Skeletal muscle satellite cell (primary cell): ENCODE results near the gene CCDC9.
"Not testable (repeated sequence)": the region's sequence is repeated elsewhere in the genome, so short reads cannot be mapped to it uniquely, and the experiment has no call there.

Experiments used
- H3K27me3 ChIP-seq: 2 replicates; pipeline ENCODE4 v1.7.0; 2013; ENCODE audit warnings: low read length; ENCODE audit not compliant: control insufficient read depth, insufficient read depth
- H3K36me3 ChIP-seq: 2 replicates; pipeline ENCODE4 v1.7.0; 2013; ENCODE audit warnings: mild to moderate bottlenecking, control low read depth, low read length; ENCODE audit not compliant: insufficient read depth
- H3K4me1 ChIP-seq: 2 replicates; pipeline ENCODE4 v1.7.0; 2013; ENCODE audit warnings: low read length; ENCODE audit not compliant: control insufficient read depth, insufficient read depth
- H3K4me2 ChIP-seq: 2 replicates; pipeline ENCODE4 v1.7.0; 2013; ENCODE audit warnings: mild to moderate bottlenecking, low read length
- H3K4me3 ChIP-seq: 2 replicates; pipeline ENCODE4 v1.7.0; 2013; ENCODE audit warnings: low read length
- H3K9ac ChIP-seq: 2 replicates; pipeline ENCODE4 v1.7.0; 2013; ENCODE audit warnings: mild to moderate bottlenecking, low read depth, low read length, moderate library complexity
- H3K9me3 ChIP-seq: replicated peaks from 2 replicates; pipeline ENCODE4 v1.7.0; 2013; ENCODE audit warnings: mild to moderate bottlenecking, control low read depth, low read length

Gene CCDC9

DNA sequence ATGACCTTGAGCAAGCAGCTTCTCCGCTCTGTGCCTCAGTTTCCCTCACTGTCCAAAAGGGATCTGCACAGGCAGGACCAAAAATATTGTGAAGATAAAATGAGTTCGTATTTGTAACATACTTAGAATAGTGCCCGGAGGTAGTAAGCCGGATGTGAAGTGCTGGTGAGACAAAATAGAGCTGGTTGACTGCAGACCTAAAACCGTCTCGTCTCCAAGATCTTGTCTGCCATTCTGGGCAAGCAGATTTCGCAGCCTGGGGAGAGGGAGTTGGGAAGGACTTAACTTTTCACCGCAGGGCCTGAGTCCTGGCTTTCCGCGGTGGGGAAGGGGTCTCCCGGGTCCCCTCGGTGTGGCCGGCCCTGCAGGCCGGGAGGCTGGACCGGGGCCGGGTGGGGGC is 17.2 kb upstream of the CCDC9 start:
- Histone ChIP-seq H3K4me2 (peak overlapping the region; percentile 82), H3K4me1 (peaks cover 32% of the 10 kb centered on the region), H3K4me3 (peak overlapping the region; percentile 64), H3K9ac (no peak overlapping the region), H3K36me3 (no peaks in the 10 kb centered on the region), H3K9me3 (no peaks in the 10 kb centered on the region), H3K27me3 (peaks cover 14% of the 10 kb centered on the region)

DNA sequence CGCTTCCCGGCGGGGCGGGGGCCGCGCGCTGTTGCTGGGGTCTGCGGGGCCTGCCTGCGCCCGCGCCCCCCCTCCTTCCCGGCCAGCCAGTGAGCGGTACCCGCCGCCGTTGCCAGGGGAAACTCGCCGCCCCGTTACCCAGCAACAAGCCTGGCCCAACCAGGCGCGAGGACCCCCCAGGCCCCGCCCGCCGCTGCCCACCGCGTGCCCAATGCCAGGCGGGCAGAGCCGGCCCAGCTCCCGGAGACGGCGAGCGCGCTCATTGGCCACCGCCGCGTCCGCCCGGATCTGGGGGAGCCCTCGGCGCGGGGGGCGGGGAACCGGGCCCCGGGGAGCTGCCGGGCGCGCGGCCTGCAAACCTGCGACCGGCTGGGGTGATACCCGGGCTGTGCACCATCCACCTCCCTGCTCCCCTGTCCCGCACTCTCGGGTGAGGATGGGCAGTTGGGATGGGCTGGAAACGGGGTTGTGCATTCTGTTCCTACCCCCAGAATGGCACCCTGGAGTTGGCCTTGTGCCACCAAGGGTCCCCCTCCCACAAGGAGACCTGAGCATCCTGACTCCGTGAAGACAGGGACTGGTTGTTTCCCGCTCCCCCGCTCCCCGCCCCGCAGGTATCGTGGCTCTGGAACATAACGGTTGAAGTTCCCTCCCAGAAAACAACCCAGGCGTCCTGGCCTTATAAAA is 16.6 kb upstream of the CCDC9 start:
- H3K9ac ChIP-seq: no peak overlapping the region
- H3K27me3 ChIP-seq: peaks cover 14% of the 10 kb centered on the region
- H3K4me2 ChIP-seq: peak overlapping the region; percentile 82
- peak overlapping the region; percentile 64 for H3K4me3 ChIP-seq
- H3K4me1 ChIP-seq: peaks cover 32% of the 10 kb centered on the region
- H3K9me3 ChIP-seq: no peaks in the 10 kb centered on the region
- no peaks in the 10 kb centered on the region for H3K36me3 ChIP-seq

DNA sequence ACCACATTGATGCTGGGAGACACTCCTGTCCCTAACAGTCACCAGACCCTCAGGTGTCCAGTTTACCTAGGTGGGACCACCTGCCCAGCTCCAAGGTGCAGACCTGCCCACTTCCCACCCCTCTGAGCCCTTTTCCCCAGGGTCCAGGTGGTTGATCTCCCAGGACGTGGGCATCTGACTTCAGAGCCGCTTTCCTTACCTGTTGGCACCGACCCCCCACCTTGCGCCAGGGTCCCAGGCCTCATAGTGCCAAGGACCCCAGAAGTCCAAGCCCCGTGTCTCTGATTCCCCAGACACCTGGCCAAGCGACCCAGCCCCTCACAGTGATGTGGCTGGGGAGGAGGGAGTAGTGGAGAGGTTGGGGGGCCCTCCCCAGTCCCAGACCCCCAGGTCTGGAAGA is 15.8 kb upstream of the CCDC9 start:
- Histone ChIP-seq H3K4me3 (peak overlapping the region; percentile 30), H3K36me3 (no peaks in the 10 kb centered on the region), H3K4me1 (peaks cover 32% of the 10 kb centered on the region), H3K9ac (no peak overlapping the region), H3K27me3 (peaks cover 14% of the 10 kb centered on the region), H3K4me2 (peak overlapping the region; percentile 82), H3K9me3 (no peaks in the 10 kb centered on the region)

DNA sequence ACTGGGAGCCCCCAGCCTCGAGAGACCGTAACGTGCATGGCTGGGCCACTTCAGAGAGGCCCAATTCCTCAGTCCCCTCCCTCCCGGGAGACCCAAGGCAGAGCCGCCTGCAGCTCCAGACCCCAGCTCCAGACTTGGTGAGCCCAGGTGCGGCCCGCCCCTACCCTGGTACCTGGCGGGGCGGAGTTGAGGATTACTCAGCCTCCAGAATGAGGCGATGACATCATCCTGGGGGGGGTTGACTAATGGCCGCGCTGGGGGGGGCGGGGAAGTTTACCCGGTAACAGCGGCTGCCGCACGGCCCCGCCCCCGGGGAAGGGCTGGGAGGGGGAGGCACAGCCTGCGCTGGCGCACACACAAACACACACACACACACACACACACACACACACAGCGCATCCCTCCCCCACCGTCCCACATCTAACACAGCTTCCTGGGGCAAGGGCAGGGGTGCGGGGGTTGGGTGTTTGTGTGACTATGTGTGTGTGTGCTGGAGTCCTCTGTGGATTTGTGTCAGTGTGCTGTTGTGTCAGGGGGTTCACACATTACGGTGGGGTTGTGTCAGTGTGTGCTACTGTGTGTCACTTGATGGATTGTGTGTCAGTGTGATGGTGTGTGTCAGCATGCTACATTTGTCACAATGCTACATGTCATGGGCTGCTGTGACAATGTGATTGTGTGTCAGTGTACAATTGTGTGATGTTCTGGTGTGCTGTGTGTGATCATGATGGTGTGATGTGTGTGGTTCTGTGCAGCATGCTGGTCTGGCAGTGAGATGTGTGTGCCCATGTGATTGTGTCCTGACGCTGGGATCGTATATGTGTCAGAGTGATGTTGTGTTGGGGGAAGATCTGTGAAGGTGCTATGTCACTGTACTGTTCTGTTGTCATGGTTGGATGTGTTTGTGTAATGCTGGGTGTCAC is 15.1 kb upstream of the CCDC9 start:
- Histone ChIP-seq H3K4me3 (peak overlapping the region; percentile 55), H3K27me3 (peaks cover 14% of the 10 kb centered on the region), H3K36me3 (no peaks in the 10 kb centered on the region), H3K9ac (no peak overlapping the region), H3K9me3 (no peaks in the 10 kb centered on the region), H3K4me2 (peak overlapping the region; percentile 64), H3K4me1 (peaks cover 32% of the 10 kb centered on the region)

DNA sequence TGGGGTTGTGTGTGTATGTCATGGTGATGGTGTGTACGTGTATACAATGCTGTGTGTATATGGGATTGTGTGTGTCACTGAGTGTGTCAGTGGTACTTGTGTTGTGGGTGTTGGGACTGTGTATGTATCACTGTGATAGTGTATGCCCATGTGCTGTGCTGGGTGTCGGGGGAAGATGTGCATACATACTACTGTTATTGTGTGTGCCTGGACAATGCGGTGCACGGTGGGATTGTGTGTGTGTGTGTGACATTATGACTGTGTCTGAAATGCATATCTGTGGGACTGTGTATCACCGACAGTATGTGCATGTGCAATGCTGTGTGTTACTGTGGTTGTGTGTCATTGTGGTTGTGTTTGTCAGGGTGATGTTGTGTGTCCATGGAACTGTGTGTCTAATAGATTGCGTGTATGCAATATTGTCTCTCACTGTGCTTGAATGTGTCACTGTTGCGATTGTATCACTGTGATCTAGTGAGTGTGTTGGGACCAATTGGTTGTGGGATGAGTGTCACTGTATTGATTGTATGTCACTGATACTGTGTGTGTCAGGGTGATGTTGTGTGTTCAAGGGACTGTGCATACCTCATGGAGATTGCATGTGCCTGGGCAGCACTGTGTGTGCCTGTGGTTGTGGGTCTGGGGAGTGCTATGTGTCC is 14.3 kb upstream of the CCDC9 start:
- no peak overlapping the region for H3K4me3 ChIP-seq

DNA sequence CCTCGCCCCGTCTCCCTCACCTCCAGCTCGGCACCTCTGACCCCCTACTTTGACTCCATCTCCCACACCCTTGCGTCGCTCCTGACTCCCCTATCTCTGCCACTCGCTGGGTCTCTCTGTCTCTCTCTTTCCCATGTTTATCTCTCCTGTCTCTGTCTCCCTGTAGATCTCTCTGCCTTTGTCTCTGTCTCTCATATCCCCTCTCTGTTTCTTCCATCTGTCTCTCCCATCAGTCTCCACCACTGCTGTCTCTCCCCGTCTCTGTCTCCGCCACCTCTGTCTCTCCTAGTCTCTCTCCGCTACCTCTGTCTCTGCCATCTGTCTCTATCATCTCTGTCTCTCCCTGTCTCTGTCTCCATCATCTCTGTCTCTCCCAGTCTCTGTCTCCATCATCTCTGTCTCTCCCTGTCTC is 13.0 kb upstream of the CCDC9 start:
- Histone ChIP-seq H3K36me3 (no peaks in the 10 kb centered on the region), H3K27me3 (peaks cover 11% of the 10 kb centered on the region), H3K9ac (peak overlapping the region; percentile 84), H3K9me3 (no peaks in the 10 kb centered on the region), H3K4me2 (peak overlapping the region; percentile 87), H3K4me3 (peak overlapping the region; percentile 67), H3K4me1 (peaks cover 32% of the 10 kb centered on the region)

More for the DNA sequence above, 14.3 kb upstream of the CCDC9 start:
- Histone ChIP-seq H3K4me2 (no peak overlapping the region), H3K36me3 (no peaks in the 10 kb centered on the region), H3K27me3 (peaks cover 11% of the 10 kb centered on the region), H3K4me1 (peaks cover 32% of the 10 kb centered on the region), H3K9me3 (no peaks in the 10 kb centered on the region), H3K9ac (no peak overlapping the region)

DNA sequence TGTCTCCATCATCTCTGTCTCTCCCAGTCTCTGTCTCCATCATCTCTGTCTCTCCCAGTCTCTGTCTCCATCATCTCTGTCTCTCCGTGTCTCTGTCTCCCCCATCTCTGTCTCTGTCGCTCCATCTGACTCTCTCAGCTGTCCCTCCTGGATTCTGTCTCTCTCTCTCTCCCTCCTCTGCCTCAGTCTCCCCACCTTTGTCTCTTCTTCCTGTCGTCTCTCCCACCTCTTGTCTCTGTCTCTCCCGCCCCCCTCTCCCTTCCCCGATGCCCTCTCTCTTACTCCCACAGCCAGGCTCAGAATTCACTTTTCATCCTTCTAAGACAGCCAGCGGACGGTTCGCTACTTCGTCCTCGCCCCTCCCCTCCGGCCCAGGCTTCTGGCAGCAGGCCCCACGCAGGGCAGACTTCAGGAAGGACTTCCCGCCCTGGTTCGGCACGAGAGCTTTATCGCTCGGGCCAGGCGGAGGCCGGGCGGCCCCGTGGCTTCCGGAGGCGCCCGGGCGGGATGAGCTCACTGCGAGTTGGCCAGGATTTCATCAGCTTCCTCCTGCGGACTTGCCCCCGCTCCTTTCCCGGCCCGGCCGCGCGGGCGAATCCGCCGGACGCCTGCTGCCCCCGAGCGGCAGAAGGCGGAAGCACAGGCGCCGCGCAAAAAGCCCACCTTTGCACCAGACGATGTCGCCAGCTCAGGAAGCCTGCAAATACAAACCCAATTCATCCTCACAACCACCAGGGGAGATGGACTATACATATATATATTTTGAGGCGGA is 12.4 kb upstream of the CCDC9 start:
- Histone ChIP-seq H3K36me3 (no peaks in the 10 kb centered on the region), H3K27me3 (peaks cover 11% of the 10 kb centered on the region), H3K9ac (peak overlapping the region; percentile 84), H3K4me3 (peak overlapping the region; percentile 67), H3K4me2 (peak overlapping the region; percentile 87), H3K4me1 (peaks cover 32% of the 10 kb centered on the region), H3K9me3 (no peaks in the 10 kb centered on the region)

DNA sequence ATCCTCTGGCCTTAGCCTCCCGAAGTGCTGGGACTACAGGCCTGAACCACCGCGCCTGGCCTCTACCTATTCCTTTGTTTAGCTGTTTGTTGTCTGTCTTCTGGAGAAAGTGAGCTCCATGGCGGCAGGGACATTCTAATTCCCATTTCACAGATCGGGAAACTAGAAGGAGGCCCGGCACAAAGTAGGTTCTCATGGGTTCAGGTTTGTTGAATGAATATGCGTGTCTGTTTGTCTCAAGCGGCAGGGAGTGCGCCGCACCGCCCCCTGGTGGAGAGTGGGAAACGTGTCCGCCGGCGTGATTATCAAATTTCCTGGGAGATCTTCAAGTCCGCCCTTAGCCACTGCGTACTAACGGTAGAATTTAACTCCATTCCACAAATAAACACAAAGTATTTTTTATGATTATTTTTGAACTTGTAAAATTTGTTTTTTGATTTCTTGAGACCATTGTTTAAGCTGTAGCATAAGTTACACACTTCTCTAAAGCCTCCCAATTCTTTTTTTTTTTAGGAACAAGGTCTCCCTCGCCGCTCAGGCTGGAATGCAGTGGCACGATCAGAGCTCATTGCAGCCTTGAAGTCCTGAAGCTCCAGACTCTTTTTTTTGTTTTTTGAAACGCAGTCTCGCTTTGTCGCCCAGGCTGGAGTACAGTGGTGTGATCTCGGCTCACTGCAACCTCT is 8.9 kb upstream of the CCDC9 start:
- Histone ChIP-seq H3K27me3 (no peaks in the 10 kb centered on the region), H3K4me2 (peak overlapping the region; percentile 60), H3K9me3 (no peaks in the 10 kb centered on the region), H3K4me3 (no peak overlapping the region), H3K9ac (peak overlapping the region; percentile 21), H3K36me3 (no peaks in the 10 kb centered on the region), H3K4me1 (peaks cover 11% of the 10 kb centered on the region)

DNA sequence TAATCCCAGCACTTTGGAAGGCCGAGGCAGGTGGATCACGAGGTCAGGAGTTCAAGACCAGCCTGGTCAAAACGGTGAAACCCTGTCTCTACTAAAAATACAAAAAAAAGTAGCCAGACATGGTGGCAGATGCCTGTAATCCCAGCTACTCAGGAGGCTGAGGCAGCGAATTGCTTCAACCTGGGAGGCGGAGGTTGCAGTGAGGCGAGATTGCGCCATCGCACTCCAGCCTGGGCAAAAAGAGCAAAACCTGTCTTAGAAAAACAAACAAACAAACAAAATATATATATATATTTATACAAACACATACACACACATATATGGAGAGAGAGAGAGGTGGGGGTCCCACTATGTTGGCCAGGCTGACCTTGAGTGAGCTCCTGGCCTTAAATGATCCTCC is 3.3 kb upstream of the CCDC9 start:
- Histone ChIP-seq H3K4me1 (peaks cover 16% of the 10 kb centered on the region), H3K4me2 (peak overlapping the region; percentile 47)
- H3K36me3 ChIP-seq, H3K4me3 ChIP-seq, H3K27me3 ChIP-seq, H3K9me3 ChIP-seq, H3K9ac ChIP-seq: not testable (repeated sequence)

DNA sequence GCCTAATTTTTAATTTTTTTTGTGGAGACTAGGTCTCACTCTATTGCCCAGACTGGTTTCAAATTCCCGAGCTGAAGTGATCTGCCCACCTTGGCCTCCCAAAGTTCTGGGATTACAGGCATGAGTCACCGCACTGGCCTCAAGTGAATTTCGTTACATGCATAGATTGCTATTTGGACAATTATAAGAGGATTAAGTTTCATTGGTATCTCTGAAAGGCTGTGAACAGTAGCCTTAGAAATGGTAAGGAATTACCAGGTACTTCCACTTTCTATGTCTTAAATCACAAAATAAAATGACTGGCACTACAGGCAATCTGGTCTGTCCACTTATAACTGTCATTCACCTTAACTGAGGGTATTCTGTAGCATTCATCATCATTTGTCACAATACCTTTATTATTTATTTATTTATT is 2.9 kb upstream of the CCDC9 start:
- Histone ChIP-seq H3K9ac (no peak overlapping the region), H3K4me1 (peaks cover 21% of the 10 kb centered on the region), H3K27me3 (no peaks in the 10 kb centered on the region)

More for the DNA sequence above, 2.9 kb upstream of the CCDC9 start:
- Histone ChIP-seq H3K9me3 (no peaks in the 10 kb centered on the region), H3K4me2 (peak overlapping the region; percentile 47), H3K4me3 (no peak overlapping the region), H3K36me3 (peaks cover 3% of the 10 kb centered on the region)
